Smooth muscle cell (in vitro differentiated cells): ENCODE results near the gene HSPBP1. TPM values are rescaled to one million over a fixed set of nuclear protein-coding genes. Genes with fewer than 3 reads are reported as not detected.

ENCODE experiments used
- DNase-seq: peaks from one replicate; lab custom pipeline; 2025; ENCODE audit not compliant: unreplicated experiment; lab: John Stamatoyannopoulos, UW
- H2AFZ ChIP-seq: fragments of 200-600 bp; sonication (generic); 2 replicates; pipeline ENCODE4 v1.6.0; 2016; ENCODE audit warnings: antibody characterized with exemption, low read depth, mild to moderate bottlenecking
- H3F3A ChIP-seq: fragments of 200-600 bp; sonication (generic); 2 replicates; pipeline ENCODE4 v1.6.0; 2017; ENCODE audit warnings: antibody characterized with exemption, low read depth
- H3K27ac ChIP-seq: fragments of 200-600 bp; sonication (generic); 2 replicates; pipeline ENCODE4 v1.5.1; 2016; ENCODE audit warnings: low read depth, mild to moderate bottlenecking
- H3K27me3 ChIP-seq: fragments of 200-600 bp; sonication (generic); 2 replicates; pipeline ENCODE4 v1.6.1; 2016; ENCODE audit warnings: low read depth, mild to moderate bottlenecking
- H3K36me3 ChIP-seq: fragments of 200-600 bp; sonication (generic); 2 replicates; pipeline ENCODE4 v1.5.1; 2016; ENCODE audit warnings: low read depth
- H3K4me1 ChIP-seq: fragments of 200-600 bp; sonication (generic); 2 replicates; pipeline ENCODE4 v1.5.1; 2016; ENCODE audit warnings: low read depth
- H3K4me2 ChIP-seq: fragments of 200-600 bp; sonication (generic); 2 replicates; pipeline ENCODE4 v1.6.0; 2016; ENCODE audit warnings: mild to moderate bottlenecking
- H3K4me3 ChIP-seq: fragments of 200-600 bp; sonication (generic); 2 replicates; pipeline ENCODE4 v1.5.1; 2016; ENCODE audit warnings: mild to moderate bottlenecking
- H3K79me2 ChIP-seq: fragments of 200-600 bp; sonication (generic); 2 replicates; pipeline ENCODE4 v1.6.0; 2016; ENCODE audit warnings: low read depth, mild to moderate bottlenecking
- H3K9ac ChIP-seq: fragments of 200-600 bp; sonication (generic); 2 replicates; pipeline ENCODE4 v1.6.0; 2016; ENCODE audit warnings: low read depth
- H3K9me3 ChIP-seq: fragments of 200-600 bp; sonication (generic); replicated peaks from 2 replicates; pipeline ENCODE4 v1.5.1; 2016; ENCODE audit warnings: low read depth
- H4K20me1 ChIP-seq: fragments of 200-600 bp; sonication (generic); 2 replicates; pipeline ENCODE4 v1.6.0; 2016; ENCODE audit warnings: low read depth
- WGBS: methylation state at CpG from one replicate; pipeline ENCODE4 v1.1.7; 2016; ENCODE audit warnings: low lambda C conversion rate; 5-methylcytosine and 5-hydroxymethylcytosine counted together
- polyA plus RNA-seq: library from polyadenylated mRNA; unstranded; fragments of >200 nt; fragmentation: Nextera tagmentation; extraction: Ambion mirVana; gene quantifications from 2 replicates; pipeline ENCODE4 v1.2.1, GENCODE V29; 2016
- total RNA-seq: library from RNA; depleted of rRNA; stranded (reverse); fragments of >200 nt; gene quantifications from 2 replicates; pipeline ENCODE4 v1.2.3, GENCODE V29; 2014
- TF ChIP-seq, protein P1 (sequence below): fragments of 200-600 bp; sonication (generic); IDR thresholded peaks from 2 replicates; pipeline ENCODE4 v1.5.1; 2017; ENCODE audit warnings: borderline replicate concordance, mild to moderate bottlenecking, antibody characterized with exemption; ENCODE audit not compliant: insufficient read depth, poor library complexity, severe bottlenecking

Gene HSPBP1
- total and polyA plus RNA-seq, 2 experiments from 2014 or later, result 21.5 to 80.0 TPM

DNA sequence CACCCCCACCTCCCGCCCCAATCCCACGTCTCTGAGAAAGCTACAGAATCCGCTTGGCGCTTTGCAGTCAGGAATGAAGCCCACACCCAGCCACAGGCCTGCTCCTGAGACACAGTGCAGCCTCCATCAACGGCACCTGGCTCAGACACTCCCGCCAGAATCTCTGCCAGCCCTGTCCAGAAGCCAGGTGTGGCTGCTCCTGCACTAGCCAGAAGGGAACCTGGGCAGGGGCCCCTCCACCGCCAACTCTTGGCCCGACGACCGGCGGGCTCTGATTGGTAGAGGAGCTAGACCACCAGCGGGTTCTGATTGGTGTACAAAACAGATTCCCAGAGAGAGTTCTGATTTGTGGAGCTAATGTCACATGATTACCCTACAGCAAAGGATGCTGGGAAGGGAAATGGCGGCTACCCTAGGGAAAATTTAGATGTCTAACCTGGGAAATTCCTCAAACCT lies 18.2 kb downstream of the HSPBP1 start:
- peaks cover 20% of the 10 kb centered on the region for H3K79me2 ChIP-seq
- no peak for DNase-seq
- 95% methylated on average over 13 of the region's 13 CpGs for WGBS

DNA sequence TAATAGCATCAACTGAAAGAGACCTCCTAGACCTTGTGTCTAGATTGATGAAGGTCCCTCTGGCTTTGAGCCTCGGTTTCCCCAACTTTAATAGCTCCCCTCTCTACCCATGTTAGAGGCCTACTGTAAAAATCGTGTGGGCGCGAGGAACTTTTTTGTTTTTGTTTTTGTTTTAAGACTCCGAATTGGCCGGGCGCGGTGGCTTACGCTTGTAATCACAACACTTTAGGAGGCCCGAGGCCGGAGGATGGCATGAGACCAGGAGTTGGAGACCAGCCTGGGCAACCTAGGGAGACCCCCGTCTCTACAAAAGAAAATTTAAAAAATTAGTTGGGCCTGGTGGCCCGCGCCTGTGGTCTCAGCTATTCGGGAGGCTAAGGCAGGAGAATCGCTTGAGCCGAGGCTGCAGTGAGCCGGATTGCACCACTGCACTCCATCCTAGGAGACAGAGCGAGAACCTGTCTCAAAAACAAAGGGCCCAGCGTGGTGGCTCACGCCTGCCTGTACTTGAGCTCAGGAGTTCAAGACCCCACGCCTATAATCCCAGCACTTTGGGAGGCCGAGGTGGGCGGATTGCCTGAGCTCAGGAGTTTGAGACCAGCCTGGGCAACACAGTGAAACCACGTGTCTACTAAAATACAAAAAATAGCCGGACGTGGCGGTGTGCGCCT lies 20.2 kb downstream of the HSPBP1 start:
- Histone ChIP-seq H3K9me3 (no peaks in the 10 kb centered on the region), H3K4me3 (peak overlapping the region; percentile 90), H3K79me2 (peaks cover 36% of the 10 kb centered on the region), H2AFZ (peak overlapping the region; percentile 75), H3K9ac (peak overlapping the region; percentile 73), H3F3A (peaks cover 16% of the 10 kb centered on the region), H3K4me1 (peaks cover 33% of the 10 kb centered on the region), H4K20me1 (peaks cover 35% of the 10 kb centered on the region), H3K27me3 (no peaks in the 10 kb centered on the region), H3K36me3 (no peaks in the 10 kb centered on the region), H3K4me2 (peak overlapping the region; percentile 100), H3K27ac (peak overlapping the region; percentile 92)
- TF ChIP-seq, protein P1, sequence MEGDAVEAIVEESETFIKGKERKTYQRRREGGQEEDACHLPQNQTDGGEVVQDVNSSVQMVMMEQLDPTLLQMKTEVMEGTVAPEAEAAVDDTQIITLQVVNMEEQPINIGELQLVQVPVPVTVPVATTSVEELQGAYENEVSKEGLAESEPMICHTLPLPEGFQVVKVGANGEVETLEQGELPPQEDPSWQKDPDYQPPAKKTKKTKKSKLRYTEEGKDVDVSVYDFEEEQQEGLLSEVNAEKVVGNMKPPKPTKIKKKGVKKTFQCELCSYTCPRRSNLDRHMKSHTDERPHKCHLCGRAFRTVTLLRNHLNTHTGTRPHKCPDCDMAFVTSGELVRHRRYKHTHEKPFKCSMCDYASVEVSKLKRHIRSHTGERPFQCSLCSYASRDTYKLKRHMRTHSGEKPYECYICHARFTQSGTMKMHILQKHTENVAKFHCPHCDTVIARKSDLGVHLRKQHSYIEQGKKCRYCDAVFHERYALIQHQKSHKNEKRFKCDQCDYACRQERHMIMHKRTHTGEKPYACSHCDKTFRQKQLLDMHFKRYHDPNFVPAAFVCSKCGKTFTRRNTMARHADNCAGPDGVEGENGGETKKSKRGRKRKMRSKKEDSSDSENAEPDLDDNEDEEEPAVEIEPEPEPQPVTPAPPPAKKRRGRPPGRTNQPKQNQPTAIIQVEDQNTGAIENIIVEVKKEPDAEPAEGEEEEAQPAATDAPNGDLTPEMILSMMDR, result no peak
- no peak for DNase-seq
- WGBS, result 34% methylated on average over 29 of the region's 29 CpGs

More for the DNA sequence above, 18.2 kb downstream of the HSPBP1 start:
- peaks cover 23% of the 10 kb centered on the region for H3K4me1 ChIP-seq
- H2AFZ ChIP-seq, result no peak overlapping the region
- no peaks in the 10 kb centered on the region for H3K36me3 ChIP-seq
- no peaks in the 10 kb centered on the region for H3K27me3 ChIP-seq
- H3K27ac ChIP-seq, result no peak overlapping the region
- H3K4me3 ChIP-seq, result no peak overlapping the region
- H4K20me1 ChIP-seq, result peaks cover 15% of the 10 kb centered on the region
- TF ChIP-seq, protein P1, result no peak
- H3F3A ChIP-seq, result peaks cover 16% of the 10 kb centered on the region
- no peaks in the 10 kb centered on the region for H3K9me3 ChIP-seq
- no peak overlapping the region for H3K4me2 ChIP-seq
- H3K9ac ChIP-seq, result no peak overlapping the region

DNA sequence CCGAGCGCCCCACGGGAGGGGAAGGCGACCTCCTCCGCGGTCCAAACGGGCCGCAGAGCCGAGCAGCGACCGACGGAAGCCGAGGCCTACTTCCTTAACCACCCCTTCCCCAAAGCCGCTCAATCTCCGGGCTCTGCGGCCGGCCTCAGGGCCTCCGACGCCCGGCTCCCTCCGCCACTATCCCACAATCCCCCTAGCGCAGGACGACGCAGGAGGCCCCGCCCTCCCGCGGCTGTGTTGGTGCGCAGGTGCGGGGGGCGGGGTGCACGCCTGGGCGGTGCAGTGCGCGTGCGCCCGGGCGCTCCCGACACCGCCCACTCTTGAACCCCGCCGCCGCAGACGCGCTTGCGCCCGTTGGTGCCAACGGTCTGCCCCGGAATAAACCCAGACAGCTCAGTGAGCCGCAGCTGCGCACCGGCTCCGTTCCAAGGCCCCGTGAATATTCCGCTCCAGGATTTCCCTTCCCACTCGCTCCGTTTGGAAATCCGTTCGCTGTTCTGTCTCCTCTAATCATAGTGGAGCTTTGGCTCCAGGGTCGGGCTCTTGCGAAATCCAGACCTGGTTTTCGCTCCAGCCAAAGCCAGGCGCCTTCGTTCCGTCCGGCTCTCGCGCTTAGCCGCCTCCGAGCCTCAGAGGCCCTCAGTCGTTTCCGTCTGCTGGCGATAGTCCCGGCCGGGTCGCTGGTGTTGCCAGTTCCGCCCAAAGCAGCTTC lies 20.9 kb downstream of the HSPBP1 start, which contains the start of gene PPP6R1:
PPP6R1 (minus strand) TSS at position 190 of the 712 bp plus-strand sequence. CDS start 11,914 bp downstream, outside the sequence.
- Histone ChIP-seq H3K27ac (peak within 1 kb of the TSS; percentile 92), H3K36me3 (no peaks in the 10 kb centered on the region), H3K4me2 (peak within 1 kb of the TSS; percentile 100), H3K79me2 (peaks cover 43% of the 10 kb centered on the region), H2AFZ (peak within 1 kb of the TSS; percentile 91), H3F3A (peaks cover 16% of the 10 kb centered on the region), H3K4me3 (peak within 1 kb of the TSS; percentile 90), H4K20me1 (peaks cover 42% of the 10 kb centered on the region), H3K27me3 (no peaks in the 10 kb centered on the region), H3K9me3 (no peaks in the 10 kb centered on the region), H3K4me1 (peaks cover 33% of the 10 kb centered on the region), H3K9ac (peak within 1 kb of the TSS; percentile 93)
- WGBS, result under 1% methylated on average over 63 of the region's 76 CpGs
- peak; percentile 94 for DNase-seq
- TF ChIP-seq, protein P1, result no peak
